Measurements from ENCODE around the gene MKX.

The MKX gene

DNA sequence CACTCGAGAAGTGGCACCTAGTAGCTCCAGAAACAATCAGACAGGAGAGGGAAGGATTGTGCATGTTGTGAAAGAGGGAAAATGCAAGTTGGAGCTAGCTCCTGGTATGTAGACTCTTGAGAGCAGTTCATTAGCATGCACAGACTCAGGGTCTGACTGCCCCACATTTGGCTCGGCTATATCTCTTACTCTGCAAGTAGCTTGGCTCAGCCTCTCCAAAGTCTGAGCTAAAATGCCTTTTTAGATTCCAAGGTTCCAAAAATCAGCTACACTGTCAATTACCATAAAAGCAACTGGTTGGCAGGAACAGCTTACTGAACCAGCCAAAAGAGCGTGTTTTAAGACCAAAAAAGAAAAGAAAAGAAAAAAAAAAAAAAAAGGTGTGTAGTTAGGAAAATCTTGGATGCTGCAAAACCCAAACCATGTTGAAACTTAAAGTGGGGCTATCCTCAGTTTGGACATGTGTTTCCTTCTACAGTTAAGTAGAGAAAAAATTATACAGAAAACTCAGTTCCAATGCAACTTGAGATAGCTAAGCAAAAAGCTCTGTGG lies 65.5 kb downstream of the MKX start:
- Histone ChIP-seq H3K4me3 (ENCODE audit: low read depth, low read length) (no peak overlapping the region), H3K36me3 (ENCODE audit: insufficient read depth, low read length) (no peaks in the 10 kb centered on the region), H2AFZ (ENCODE audit: low read length, unreplicated experiment) (no peak overlapping the region), H3K4me1 (ENCODE audit: control insufficient read depth, insufficient read depth, low read length, unreplicated experiment) (no peaks in the 10 kb centered on the region), H3K79me2 (ENCODE audit: control insufficient read depth, insufficient read depth, low read length, unreplicated experiment) (no peaks in the 10 kb centered on the region), H3K27me3 (ENCODE audit: insufficient read depth, low read length) (peaks cover 5% of the 10 kb centered on the region; the same call in 1 of the 2 replicates), H3K27ac (ENCODE audit: low read depth, low read length) (no peak overlapping the region)

DNA sequence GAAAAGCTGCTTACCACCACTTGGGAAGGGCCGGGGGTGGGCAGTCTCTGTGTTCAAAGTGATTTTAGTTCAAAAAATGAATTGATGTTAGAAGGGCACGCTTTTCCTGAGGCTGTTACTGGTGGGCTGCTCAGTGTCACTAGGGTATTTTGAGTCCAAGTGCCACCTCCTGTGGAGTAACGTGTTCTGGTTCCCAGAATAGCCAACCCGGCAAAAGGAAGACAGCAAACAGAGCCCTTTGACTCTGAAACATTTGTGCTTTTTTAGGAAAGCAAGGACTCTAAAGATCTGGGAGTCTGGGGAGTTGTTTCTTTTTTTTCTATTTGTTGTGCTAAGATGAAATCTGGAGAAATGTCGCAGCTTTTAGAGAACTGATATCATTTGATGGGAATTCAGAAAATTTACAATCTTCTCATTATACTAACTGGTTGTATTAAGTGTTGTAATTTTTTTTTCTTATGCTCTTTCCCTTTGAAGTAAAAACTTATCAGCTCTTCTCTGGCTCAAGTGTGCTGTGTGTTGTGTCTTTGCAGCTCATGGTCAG lies 66.2 kb downstream of the MKX start:
- Histone ChIP-seq H3K27ac (ENCODE audit: low read depth, low read length) (no peak overlapping the region), H3K4me1 (ENCODE audit: control insufficient read depth, insufficient read depth, low read length, unreplicated experiment) (no peaks in the 10 kb centered on the region), H3K4me3 (ENCODE audit: low read depth, low read length) (no peak overlapping the region), H3K36me3 (ENCODE audit: insufficient read depth, low read length) (no peaks in the 10 kb centered on the region), H3K27me3 (ENCODE audit: insufficient read depth, low read length) (peaks cover 5% of the 10 kb centered on the region; the same call in 1 of the 2 replicates), H3K79me2 (ENCODE audit: control insufficient read depth, insufficient read depth, low read length, unreplicated experiment) (no peaks in the 10 kb centered on the region), H2AFZ (ENCODE audit: low read length, unreplicated experiment) (no peak overlapping the region)

DNA sequence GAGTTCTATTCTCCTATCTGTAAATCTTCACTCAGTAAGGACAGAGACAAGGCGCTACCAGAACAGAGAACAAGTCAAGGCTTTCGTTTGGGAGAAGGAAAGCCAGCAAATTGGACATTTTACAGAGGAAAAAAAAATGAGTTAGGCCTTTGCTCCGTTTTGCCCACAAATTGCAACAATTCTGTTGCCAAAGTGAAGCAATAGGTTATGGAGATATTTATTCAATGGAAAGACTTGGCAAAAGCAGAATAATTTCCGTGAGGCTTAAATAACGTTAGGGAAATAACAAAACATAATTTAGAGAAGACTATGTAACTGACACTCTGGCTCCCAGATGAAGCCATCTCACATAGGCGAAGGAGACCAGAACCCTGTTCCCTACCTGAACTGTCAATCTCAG lies 67.5 kb downstream of the MKX start:
- no peak overlapping the region for H3K27ac ChIP-seq (ENCODE audit: low read depth, low read length)
- no peak overlapping the region for H3K4me3 ChIP-seq (ENCODE audit: low read depth, low read length)
- no peaks in the 10 kb centered on the region for H3K36me3 ChIP-seq (ENCODE audit: insufficient read depth, low read length)
- H2AFZ ChIP-seq (ENCODE audit: low read length, unreplicated experiment), result no peak overlapping the region
- H3K79me2 ChIP-seq (ENCODE audit: control insufficient read depth, insufficient read depth, low read length, unreplicated experiment), result no peaks in the 10 kb centered on the region
- no peaks in the 10 kb centered on the region for H3K4me1 ChIP-seq (ENCODE audit: control insufficient read depth, insufficient read depth, low read length, unreplicated experiment)
- peaks cover 5% of the 10 kb centered on the region; the same call in 1 of the 2 replicates for H3K27me3 ChIP-seq (ENCODE audit: insufficient read depth, low read length)

DNA sequence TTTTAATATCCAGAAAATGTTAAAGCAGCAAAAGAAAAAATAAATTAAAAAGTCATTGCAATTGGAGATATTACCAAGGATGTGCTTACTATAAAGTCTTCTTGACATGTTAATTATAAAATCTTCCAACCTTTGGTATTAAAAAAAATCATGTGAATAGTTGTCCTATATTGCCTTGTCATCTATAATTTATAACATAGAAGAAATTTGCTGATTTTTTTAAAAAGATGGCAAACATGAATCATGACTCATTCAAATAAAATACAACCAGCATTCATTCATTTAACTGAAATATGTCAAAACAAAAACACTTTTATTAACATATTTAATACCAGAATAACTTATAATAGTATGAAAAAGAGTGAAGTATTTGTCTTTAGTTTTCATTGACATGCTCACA lies 72.6 kb downstream of the MKX start:
- Histone ChIP-seq H3K27ac (ENCODE audit: low read depth, low read length) (no peak overlapping the region), H3K79me2 (ENCODE audit: control insufficient read depth, insufficient read depth, low read length, unreplicated experiment) (no peaks in the 10 kb centered on the region), H2AFZ (ENCODE audit: low read length, unreplicated experiment) (no peak overlapping the region), H3K36me3 (ENCODE audit: insufficient read depth, low read length) (no peaks in the 10 kb centered on the region), H3K4me3 (ENCODE audit: low read depth, low read length) (no peak overlapping the region), H3K4me1 (ENCODE audit: control insufficient read depth, insufficient read depth, low read length, unreplicated experiment) (no peaks in the 10 kb centered on the region), H3K27me3 (ENCODE audit: insufficient read depth, low read length) (no peaks in the 10 kb centered on the region)

DNA sequence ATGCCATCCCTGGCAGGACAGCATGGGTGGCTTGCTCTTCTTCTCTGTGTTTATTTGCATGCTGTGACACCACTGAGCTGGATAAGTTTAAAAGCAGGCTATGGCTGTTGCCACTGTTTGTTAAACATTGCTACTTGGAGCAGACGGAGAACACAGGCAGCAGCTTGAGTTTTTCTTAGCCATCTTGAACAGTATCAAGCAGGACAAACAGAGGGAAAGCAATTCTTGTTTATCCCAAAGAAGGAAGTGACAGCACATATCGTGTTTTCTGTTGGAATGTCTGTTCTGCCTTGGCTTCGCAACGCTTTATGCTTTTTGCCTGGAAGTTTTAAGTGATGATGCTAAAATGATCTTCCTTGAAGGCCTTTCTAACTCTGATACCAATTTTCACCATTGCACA lies 73.8 kb downstream of the MKX start:
- no peaks in the 10 kb centered on the region for H3K79me2 ChIP-seq (ENCODE audit: control insufficient read depth, insufficient read depth, low read length, unreplicated experiment)
- H3K4me1 ChIP-seq (ENCODE audit: control insufficient read depth, insufficient read depth, low read length, unreplicated experiment), result no peaks in the 10 kb centered on the region
- H3K36me3 ChIP-seq (ENCODE audit: insufficient read depth, low read length), result no peaks in the 10 kb centered on the region
- no peak overlapping the region for H2AFZ ChIP-seq (ENCODE audit: low read length, unreplicated experiment)
- H3K4me3 ChIP-seq (ENCODE audit: low read depth, low read length), result no peak overlapping the region
- H3K27me3 ChIP-seq (ENCODE audit: insufficient read depth, low read length), result no peaks in the 10 kb centered on the region
- no peak overlapping the region for H3K27ac ChIP-seq (ENCODE audit: low read depth, low read length)

DNA sequence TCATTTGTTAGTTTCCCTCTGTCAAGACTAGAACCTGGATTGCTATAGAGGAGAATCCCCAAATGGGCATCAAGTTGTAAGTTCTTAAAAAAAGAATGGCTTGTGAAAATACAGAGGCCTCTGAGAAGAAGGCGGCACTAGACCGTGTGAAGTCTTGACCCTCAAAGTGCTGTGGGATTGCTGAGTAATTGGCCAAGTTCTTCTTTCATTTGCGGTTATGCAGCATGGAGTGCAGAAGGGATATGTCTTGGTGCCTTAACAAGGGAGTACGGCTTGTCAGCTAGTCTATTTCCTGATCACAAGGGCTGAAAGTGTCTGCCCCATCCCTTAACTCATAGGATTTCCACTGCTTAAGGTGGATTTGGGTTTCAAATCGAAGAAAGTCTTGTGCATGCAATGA lies 81.2 kb downstream of the MKX start:
- no peaks in the 10 kb centered on the region for H3K79me2 ChIP-seq (ENCODE audit: control insufficient read depth, insufficient read depth, low read length, unreplicated experiment)
- H3K4me1 ChIP-seq (ENCODE audit: control insufficient read depth, insufficient read depth, low read length, unreplicated experiment), result peaks cover 11% of the 10 kb centered on the region
- H2AFZ ChIP-seq (ENCODE audit: low read length, unreplicated experiment), result no peak overlapping the region
- H3K27ac ChIP-seq (ENCODE audit: low read depth, low read length), result no peak overlapping the region
- no peaks in the 10 kb centered on the region for H3K36me3 ChIP-seq (ENCODE audit: insufficient read depth, low read length)
- no peaks in the 10 kb centered on the region for H3K27me3 ChIP-seq (ENCODE audit: insufficient read depth, low read length)
- H3K4me3 ChIP-seq (ENCODE audit: low read depth, low read length), result no peak overlapping the region

DNA sequence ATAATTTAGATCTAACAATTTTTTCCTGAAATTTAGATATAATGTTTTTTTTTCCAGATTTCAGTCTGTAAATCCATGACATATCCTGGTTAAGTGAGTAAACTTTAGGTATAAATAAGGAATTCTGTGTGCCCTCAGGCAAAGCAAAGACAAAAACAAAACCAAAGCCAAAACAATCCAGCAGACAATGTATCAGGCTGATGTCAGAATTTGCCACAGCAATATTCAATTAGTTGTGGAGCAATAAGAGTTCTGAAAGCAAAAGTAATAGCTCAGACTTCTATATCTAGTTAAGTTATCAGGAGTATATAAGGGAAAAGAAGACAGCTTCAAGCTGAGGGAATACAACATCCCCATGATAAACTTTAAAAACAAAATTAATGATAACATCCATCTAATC lies 82.0 kb downstream of the MKX start:
- Histone ChIP-seq H3K4me1 (ENCODE audit: control insufficient read depth, insufficient read depth, low read length, unreplicated experiment) (peaks cover 14% of the 10 kb centered on the region), H3K36me3 (ENCODE audit: insufficient read depth, low read length) (no peaks in the 10 kb centered on the region), H3K4me3 (ENCODE audit: low read depth, low read length) (no peak overlapping the region), H3K79me2 (ENCODE audit: control insufficient read depth, insufficient read depth, low read length, unreplicated experiment) (no peaks in the 10 kb centered on the region), H3K27me3 (ENCODE audit: insufficient read depth, low read length) (no peaks in the 10 kb centered on the region), H3K27ac (ENCODE audit: low read depth, low read length) (no peak overlapping the region), H2AFZ (ENCODE audit: low read length, unreplicated experiment) (no peak overlapping the region)

DNA sequence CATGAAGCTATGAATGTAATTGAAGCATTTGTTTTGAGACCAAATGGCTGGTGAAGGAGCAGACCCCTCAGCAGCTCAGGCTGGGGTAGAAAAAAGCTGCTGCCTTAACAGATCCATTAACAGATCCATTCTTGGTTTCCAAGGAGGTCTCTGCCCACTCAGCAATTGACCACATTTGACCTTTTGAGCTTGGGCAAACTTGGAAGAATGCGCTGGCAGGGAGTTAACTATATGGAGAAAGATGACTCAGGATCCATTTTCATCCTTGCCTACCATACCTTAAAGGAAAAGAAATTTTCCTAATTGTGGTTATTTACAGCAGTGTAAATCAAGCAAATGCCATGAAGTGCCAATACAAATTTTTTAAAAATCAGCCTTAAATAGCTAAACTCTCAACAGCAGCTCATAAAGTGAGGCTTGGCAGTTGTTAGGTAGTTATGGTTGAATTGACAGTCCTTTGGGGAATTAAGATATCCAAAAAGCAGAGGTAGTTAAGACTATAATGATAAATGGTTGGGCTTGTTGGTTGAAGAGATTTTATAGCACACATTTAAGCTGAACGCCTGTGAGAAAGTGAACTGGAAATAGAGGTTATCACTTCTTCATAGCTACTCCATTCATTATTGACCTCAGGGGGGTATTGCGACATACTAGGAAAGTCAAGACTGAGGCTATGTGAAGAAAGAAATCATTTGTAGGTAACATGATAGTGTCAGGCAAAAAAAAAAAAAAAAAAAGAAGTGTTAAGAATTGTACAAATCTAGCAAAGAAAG lies 83.9 kb downstream of the MKX start:
- Histone ChIP-seq H3K4me1 (ENCODE audit: control insufficient read depth, insufficient read depth, low read length, unreplicated experiment) (peaks cover 14% of the 10 kb centered on the region), H3K36me3 (ENCODE audit: insufficient read depth, low read length) (no peaks in the 10 kb centered on the region), H2AFZ (ENCODE audit: low read length, unreplicated experiment) (no peak overlapping the region), H3K79me2 (ENCODE audit: control insufficient read depth, insufficient read depth, low read length, unreplicated experiment) (no peaks in the 10 kb centered on the region), H3K27me3 (ENCODE audit: insufficient read depth, low read length) (no peaks in the 10 kb centered on the region), H3K4me3 (ENCODE audit: low read depth, low read length) (no peak overlapping the region), H3K27ac (ENCODE audit: low read depth, low read length) (no peak overlapping the region)

DNA sequence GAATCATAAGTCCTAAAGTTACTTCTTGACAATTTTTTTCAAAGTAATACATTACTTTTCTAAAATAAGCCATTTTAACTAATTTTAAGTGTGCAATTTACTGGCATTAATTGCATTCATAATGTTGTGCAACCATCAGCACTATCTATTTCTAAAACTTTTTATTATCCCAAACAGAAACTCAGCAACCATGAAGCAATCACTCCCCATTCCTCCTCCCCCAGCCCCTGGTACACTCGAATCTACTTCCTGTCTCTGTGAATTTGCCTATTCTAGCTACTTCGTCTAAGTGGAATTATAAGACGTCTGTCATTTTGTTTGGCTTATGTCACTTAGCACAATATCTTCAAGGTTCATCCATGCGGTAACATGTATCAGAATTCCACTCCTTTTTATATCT lies 84.9 kb downstream of the MKX start:
- no peaks in the 10 kb centered on the region for H3K79me2 ChIP-seq (ENCODE audit: control insufficient read depth, insufficient read depth, low read length, unreplicated experiment)
- no peak overlapping the region for H3K27ac ChIP-seq (ENCODE audit: low read depth, low read length)
- peaks cover 14% of the 10 kb centered on the region for H3K4me1 ChIP-seq (ENCODE audit: control insufficient read depth, insufficient read depth, low read length, unreplicated experiment)
- H3K27me3 ChIP-seq (ENCODE audit: insufficient read depth, low read length), result no peaks in the 10 kb centered on the region
- no peak overlapping the region for H3K4me3 ChIP-seq (ENCODE audit: low read depth, low read length)
- no peaks in the 10 kb centered on the region for H3K36me3 ChIP-seq (ENCODE audit: insufficient read depth, low read length)
- no peak overlapping the region for H2AFZ ChIP-seq (ENCODE audit: low read length, unreplicated experiment)

DNA sequence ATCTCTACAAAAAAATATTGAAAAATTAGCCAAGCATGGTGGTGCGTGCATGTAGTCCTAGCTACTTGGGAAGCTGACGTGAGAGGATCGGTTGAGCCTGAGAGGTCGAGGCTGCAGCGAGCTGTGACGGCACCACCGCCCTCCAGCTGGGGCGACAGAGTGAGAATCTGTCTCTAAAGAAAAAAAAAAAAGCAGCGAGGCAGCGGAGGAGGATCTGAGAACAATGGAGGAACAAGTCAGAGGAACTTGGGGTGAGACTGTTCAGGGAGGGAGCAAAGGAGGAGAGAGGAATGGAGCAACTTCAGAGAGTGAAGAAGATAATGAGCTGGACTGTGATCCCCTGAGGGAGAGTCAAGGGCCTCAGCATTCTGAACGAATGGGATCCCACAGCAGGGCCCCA lies 85.4 kb downstream of the MKX start:
- Histone ChIP-seq H3K79me2 (ENCODE audit: control insufficient read depth, insufficient read depth, low read length, unreplicated experiment) (no peaks in the 10 kb centered on the region), H3K4me3 (ENCODE audit: low read depth, low read length) (no peak overlapping the region), H3K27ac (ENCODE audit: low read depth, low read length) (no peak overlapping the region), H3K36me3 (ENCODE audit: insufficient read depth, low read length) (no peaks in the 10 kb centered on the region), H3K4me1 (ENCODE audit: control insufficient read depth, insufficient read depth, low read length, unreplicated experiment) (peaks cover 14% of the 10 kb centered on the region), H3K27me3 (ENCODE audit: insufficient read depth, low read length) (no peaks in the 10 kb centered on the region), H2AFZ (ENCODE audit: low read length, unreplicated experiment) (no peak overlapping the region)

DNA sequence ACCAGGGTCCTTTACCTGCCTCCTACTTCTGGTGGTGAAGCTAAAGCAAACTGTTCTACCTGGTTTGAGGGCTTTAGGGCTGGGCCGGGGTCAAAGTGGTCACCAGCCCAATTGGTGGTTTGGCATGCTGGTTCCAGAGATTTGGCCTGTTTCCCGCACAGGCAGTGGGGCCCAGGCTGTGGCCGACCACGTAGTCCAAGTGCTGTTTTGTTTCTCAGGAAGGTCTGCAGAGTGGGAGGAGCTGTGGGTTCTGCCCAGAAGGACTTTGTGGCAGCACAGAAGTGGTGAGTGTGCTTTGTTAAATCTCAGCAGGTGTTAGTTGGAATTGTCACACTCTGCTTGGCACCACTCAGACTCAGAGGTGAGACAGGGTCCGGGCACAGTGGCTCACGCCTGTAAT lies 85.8 kb downstream of the MKX start:
- no peaks in the 10 kb centered on the region for H3K36me3 ChIP-seq (ENCODE audit: insufficient read depth, low read length)
- no peak overlapping the region for H3K4me3 ChIP-seq (ENCODE audit: low read depth, low read length)
- peaks cover 14% of the 10 kb centered on the region for H3K4me1 ChIP-seq (ENCODE audit: control insufficient read depth, insufficient read depth, low read length, unreplicated experiment)
- H2AFZ ChIP-seq (ENCODE audit: low read length, unreplicated experiment), result no peak overlapping the region
- H3K27ac ChIP-seq (ENCODE audit: low read depth, low read length), result no peak overlapping the region
- no peaks in the 10 kb centered on the region for H3K79me2 ChIP-seq (ENCODE audit: control insufficient read depth, insufficient read depth, low read length, unreplicated experiment)
- H3K27me3 ChIP-seq (ENCODE audit: insufficient read depth, low read length), result no peaks in the 10 kb centered on the region
